Measurements from ENCODE around the gene CAMSAP1. TPM values are rescaled to one million over a fixed set of nuclear protein-coding genes. Genes with fewer than 3 reads are reported as not detected.

The CAMSAP1 gene
- total RNA-seq, 1 experiment from 2014 or later, result 16.6 TPM

- H3K9me3 ChIP-seq (replicated peaks), result no peaks in the 10 kb centered on the region
- H3K36me3 ChIP-seq, result no peaks in the 10 kb centered on the region
- H3K4me1 ChIP-seq (replicated peaks), result no peaks in the 10 kb centered on the region
- H3K27me3 ChIP-seq (replicated peaks), result peaks cover 3% of the 10 kb centered on the region
- no peak overlapping the region for H3K27ac ChIP-seq
- DNase-seq (ENCODE audit: low read depth in 1 of 2, low spot score in 2 of 2), result no peak
- no peak overlapping the region for H3K4me3 ChIP-seq
Observed at GRCh38 chr9:135801070-135801469, 106.3 kb downstream of the CAMSAP1 start.

- Histone ChIP-seq H3K4me1 (replicated peaks) (no peaks in the 10 kb centered on the region), H3K27me3 (replicated peaks) (peaks cover 3% of the 10 kb centered on the region), H3K36me3 (no peaks in the 10 kb centered on the region), H3K27ac (no peak overlapping the region), H3K4me3 (no peak overlapping the region), H3K9me3 (replicated peaks) (no peaks in the 10 kb centered on the region)
- DNase-seq (ENCODE audit: low read depth in 1 of 2, low spot score in 2 of 2), result no peak
Observed at GRCh38 chr9:135799261-135799660, 108.1 kb downstream of the CAMSAP1 start.

DNA sequence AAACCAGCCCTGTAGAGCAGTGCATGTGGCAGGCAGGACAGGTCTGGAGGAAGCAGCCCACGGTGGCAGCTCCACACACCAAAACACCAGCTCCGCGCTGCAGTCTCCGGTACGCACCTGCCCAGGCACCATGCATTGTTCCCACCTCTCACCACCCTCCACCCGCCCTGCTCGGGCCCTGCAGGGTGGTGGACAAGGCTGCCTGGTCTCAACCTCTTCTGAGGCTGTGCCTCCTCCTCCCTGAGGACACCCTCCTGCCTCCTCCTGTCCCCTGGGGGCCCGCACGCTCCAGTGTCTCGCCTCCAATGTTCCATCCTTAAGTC lies 109.1 kb downstream of the CAMSAP1 start:
- no peak overlapping the region for H3K4me3 ChIP-seq
- peaks cover 7% of the 10 kb centered on the region for H3K27me3 ChIP-seq (replicated peaks)
- no peaks in the 10 kb centered on the region for H3K9me3 ChIP-seq (replicated peaks)
- no peaks in the 10 kb centered on the region for H3K36me3 ChIP-seq
- DNase-seq (ENCODE audit: low read depth in 1 of 2, low spot score in 2 of 2), result no peak
- H3K4me1 ChIP-seq (replicated peaks), result no peaks in the 10 kb centered on the region
- no peak overlapping the region for H3K27ac ChIP-seq

- H3K36me3 ChIP-seq, result no peaks in the 10 kb centered on the region
- H3K4me1 ChIP-seq (replicated peaks), result no peaks in the 10 kb centered on the region
- H3K27me3 ChIP-seq (replicated peaks), result peaks cover 7% of the 10 kb centered on the region
- H3K9me3 ChIP-seq (replicated peaks), result no peaks in the 10 kb centered on the region
- no peak overlapping the region for H3K27ac ChIP-seq
- DNase-seq (ENCODE audit: low read depth in 1 of 2, low spot score in 2 of 2), result peak in 1 of 2 experiments; percentile 18
- H3K4me3 ChIP-seq, result no peak overlapping the region
Observed at GRCh38 chr9:135797507-135798262, 109.7 kb downstream of the CAMSAP1 start.

- no peak for DNase-seq (ENCODE audit: low read depth in 1 of 2, low spot score in 2 of 2)
- Histone ChIP-seq H3K9me3 (replicated peaks) (no peaks in the 10 kb centered on the region), H3K4me3 (no peak overlapping the region), H3K27ac (no peak overlapping the region), H3K36me3 (no peaks in the 10 kb centered on the region), H3K4me1 (replicated peaks) (no peaks in the 10 kb centered on the region), H3K27me3 (replicated peaks) (peaks cover 7% of the 10 kb centered on the region)
Observed at GRCh38 chr9:135796784-135797485, 110.4 kb downstream of the CAMSAP1 start.

- no peak for DNase-seq (ENCODE audit: low read depth in 1 of 2, low spot score in 2 of 2)
- H3K27ac ChIP-seq, result no peak overlapping the region
- no peaks in the 10 kb centered on the region for H3K36me3 ChIP-seq
- H3K27me3 ChIP-seq (replicated peaks), result peaks cover 10% of the 10 kb centered on the region
- no peak overlapping the region for H3K4me3 ChIP-seq
- H3K9me3 ChIP-seq (replicated peaks), result no peaks in the 10 kb centered on the region
- H3K4me1 ChIP-seq (replicated peaks), result no peaks in the 10 kb centered on the region
Observed at GRCh38 chr9:135795391-135795790, 112.0 kb downstream of the CAMSAP1 start.

DNA sequence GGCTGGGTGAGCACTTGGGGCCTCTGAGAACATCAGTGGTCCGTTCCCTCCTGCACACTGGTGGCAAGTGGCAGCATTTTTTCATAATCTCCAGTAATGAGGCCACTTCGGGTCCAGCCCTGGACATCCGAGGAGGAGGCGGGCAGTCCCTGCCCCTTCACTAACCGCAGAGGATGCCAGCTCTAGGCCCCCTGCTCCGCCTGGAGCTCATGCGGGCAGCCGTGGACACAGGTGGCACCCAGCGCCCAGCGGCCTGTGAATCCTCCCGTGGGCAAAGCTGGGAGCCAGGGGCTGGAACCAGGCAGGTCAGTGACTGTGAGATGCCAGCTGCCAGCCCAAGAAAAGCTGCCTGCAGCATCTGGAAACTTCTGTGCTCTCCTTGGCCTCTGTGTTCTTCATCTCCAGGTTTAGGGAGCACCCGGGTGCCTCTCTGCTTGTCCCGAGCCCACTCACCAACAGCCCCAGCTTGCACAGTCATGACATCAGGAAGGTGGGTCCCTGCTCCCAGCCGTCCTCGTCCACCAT lies 112.9 kb downstream of the CAMSAP1 start:
- Histone ChIP-seq H3K4me1 (replicated peaks) (no peaks in the 10 kb centered on the region), H3K4me3 (no peak overlapping the region), H3K27me3 (replicated peaks) (peaks cover 20% of the 10 kb centered on the region), H3K36me3 (no peaks in the 10 kb centered on the region), H3K27ac (no peak overlapping the region), H3K9me3 (replicated peaks) (no peaks in the 10 kb centered on the region)
- no peak for DNase-seq (ENCODE audit: low read depth in 1 of 2, low spot score in 2 of 2)

DNA sequence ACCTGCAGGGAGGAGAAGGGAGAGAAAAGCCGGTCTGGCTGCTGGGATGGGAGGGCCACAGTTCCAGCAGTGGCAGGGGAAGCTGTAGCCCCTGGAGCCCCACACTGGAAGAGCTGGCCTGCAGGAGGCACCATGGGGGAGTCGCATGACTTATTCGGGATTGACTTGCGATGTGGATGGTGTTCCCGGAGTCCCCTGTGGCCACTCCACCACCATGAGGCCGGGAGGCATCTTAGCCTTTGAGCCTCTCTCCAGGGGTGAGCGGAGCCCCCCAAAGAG lies 113.3 kb downstream of the CAMSAP1 start:
- H3K36me3 ChIP-seq, result no peaks in the 10 kb centered on the region
- no peaks in the 10 kb centered on the region for H3K4me1 ChIP-seq (replicated peaks)
- H3K9me3 ChIP-seq (replicated peaks), result no peaks in the 10 kb centered on the region
- peaks cover 24% of the 10 kb centered on the region for H3K27me3 ChIP-seq (replicated peaks)
- no peak overlapping the region for H3K27ac ChIP-seq
- no peak overlapping the region for H3K4me3 ChIP-seq
- DNase-seq (ENCODE audit: low read depth in 1 of 2, low spot score in 2 of 2), result no peak

GRCh38 chr9:135793221-135794056 lies 113.9 kb downstream of the CAMSAP1 start:
- H3K27me3 ChIP-seq (replicated peaks), result peaks cover 30% of the 10 kb centered on the region
- H3K4me3 ChIP-seq, result no peak overlapping the region
- no peak for DNase-seq (ENCODE audit: low read depth in 1 of 2, low spot score in 2 of 2)
- no peak overlapping the region for H3K27ac ChIP-seq
- H3K4me1 ChIP-seq (replicated peaks), result no peaks in the 10 kb centered on the region
- no peaks in the 10 kb centered on the region for H3K36me3 ChIP-seq
- no peaks in the 10 kb centered on the region for H3K9me3 ChIP-seq (replicated peaks)

- peaks cover 39% of the 10 kb centered on the region for H3K27me3 ChIP-seq (replicated peaks)
- H3K27ac ChIP-seq, result no peak overlapping the region
- no peak for DNase-seq (ENCODE audit: low read depth in 1 of 2, low spot score in 2 of 2)
- no peaks in the 10 kb centered on the region for H3K4me1 ChIP-seq (replicated peaks)
- H3K4me3 ChIP-seq, result no peak overlapping the region
- no peaks in the 10 kb centered on the region for H3K9me3 ChIP-seq (replicated peaks)
- no peaks in the 10 kb centered on the region for H3K36me3 ChIP-seq
Observed at GRCh38 chr9:135792268-135793128, 114.8 kb downstream of the CAMSAP1 start.

DNA sequence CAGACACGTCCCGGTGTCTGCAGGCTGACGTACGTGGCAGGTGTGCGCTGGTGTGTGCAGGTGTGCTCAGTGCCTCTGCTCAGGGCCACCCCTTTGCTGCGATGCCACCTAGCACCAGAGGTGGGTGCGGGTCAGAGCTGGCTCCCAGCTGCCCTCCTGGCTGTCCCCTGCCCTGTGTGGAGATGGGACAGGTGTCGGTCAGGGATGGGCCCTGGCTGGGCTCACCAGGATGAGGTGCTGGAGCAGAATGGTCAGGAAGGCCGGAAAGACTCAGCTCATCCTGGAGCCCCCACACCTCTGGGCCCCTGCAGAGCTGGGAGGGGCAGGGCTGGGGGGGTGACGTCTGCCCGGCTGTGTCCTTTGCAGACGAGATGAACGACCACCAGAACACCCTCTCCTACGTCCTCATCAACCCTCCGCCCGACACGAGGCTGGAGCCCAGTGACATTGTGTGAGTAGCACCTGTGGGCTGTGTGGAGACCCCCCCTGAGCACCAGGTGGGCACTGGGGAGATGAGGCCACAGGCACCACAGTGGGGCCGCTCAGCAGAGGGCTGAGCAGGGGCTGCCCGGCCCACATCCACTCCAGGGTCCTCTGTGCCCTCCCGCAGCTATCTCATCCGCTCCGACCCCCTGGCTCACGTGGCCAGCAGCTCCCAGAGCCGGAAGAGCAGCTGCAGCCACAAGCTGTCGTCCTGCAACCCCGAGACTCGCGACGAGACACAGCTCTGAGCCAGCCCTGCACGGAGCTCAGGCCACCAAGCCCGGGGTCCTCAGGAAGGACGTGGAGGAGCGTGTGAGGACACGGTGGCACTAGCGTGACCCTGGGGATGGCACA lies 115.7 kb downstream of the CAMSAP1 start:
- H3K4me3 ChIP-seq, result no peak overlapping the region
- no peak for DNase-seq (ENCODE audit: low read depth in 1 of 2, low spot score in 2 of 2)
- H3K27me3 ChIP-seq (replicated peaks), result peaks cover 45% of the 10 kb centered on the region
- H3K36me3 ChIP-seq, result no peaks in the 10 kb centered on the region
- H3K27ac ChIP-seq, result no peak overlapping the region
- H3K4me1 ChIP-seq (replicated peaks), result no peaks in the 10 kb centered on the region
- H3K9me3 ChIP-seq (replicated peaks), result no peaks in the 10 kb centered on the region

GRCh38 chr9:135790850-135791249 lies 116.5 kb downstream of the CAMSAP1 start:
- DNase-seq (ENCODE audit: low read depth in 1 of 2, low spot score in 2 of 2), result no peak
- Histone ChIP-seq H3K4me3 (no peak overlapping the region), H3K4me1 (replicated peaks) (no peaks in the 10 kb centered on the region), H3K9me3 (replicated peaks) (no peaks in the 10 kb centered on the region), H3K36me3 (no peaks in the 10 kb centered on the region), H3K27ac (no peak overlapping the region), H3K27me3 (replicated peaks) (peaks cover 42% of the 10 kb centered on the region)

DNA sequence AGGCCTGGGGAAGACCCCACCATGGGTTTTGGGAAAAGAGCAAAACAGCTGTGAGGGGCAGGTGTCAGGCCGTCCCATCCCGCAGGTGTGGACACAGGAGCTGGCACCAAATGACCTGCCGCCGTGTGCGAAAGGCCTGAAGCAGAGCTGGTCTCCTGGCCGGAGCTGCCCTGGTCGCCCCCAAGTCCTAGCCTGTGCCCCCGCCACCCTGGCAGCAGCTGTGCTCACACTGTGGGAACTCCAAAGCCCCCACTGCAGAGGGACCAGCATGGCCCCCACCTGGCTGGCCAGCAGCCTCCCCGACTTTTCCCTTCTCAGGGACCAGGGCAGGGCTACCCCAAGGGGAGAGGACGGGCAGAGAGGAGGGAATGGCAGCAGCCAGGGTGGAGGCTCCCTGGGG lies 117.0 kb downstream of the CAMSAP1 start:
- peaks cover 42% of the 10 kb centered on the region for H3K27me3 ChIP-seq (replicated peaks)
- H3K4me1 ChIP-seq (replicated peaks), result no peaks in the 10 kb centered on the region
- no peak for DNase-seq (ENCODE audit: low read depth in 1 of 2, low spot score in 2 of 2)
- H3K27ac ChIP-seq, result no peak overlapping the region
- H3K4me3 ChIP-seq, result no peak overlapping the region
- no peaks in the 10 kb centered on the region for H3K9me3 ChIP-seq (replicated peaks)
- no peaks in the 10 kb centered on the region for H3K36me3 ChIP-seq

Data from SJSA1 (cell line).